ENCODE data around the gene GRIA4.

DNA sequence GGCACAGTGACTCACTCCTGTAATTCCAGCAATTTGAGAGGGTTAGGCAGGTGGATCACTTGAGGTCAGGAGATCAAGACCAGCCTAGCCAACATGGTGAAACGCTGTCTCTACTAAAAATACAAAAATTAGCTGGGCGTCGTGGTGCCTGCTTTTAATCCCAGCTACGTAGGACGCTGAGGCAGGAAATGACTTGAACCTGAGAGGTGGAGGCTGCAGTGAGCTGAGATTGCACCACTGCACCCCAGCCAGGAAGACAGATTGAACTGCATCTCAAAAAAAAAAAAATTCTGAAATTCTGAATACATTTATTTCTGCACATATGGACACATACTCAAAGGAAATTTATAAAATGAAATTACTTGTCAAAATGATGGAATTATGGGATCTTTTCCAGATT, 103.2 kb downstream of the GRIA4 start:
- TF ChIP-seq EZH2phosphoT487 (IDR thresholded peaks at IDR 0.05; ENCODE audit: borderline replicate concordance): no peak
- TF ChIP-seq, protein P1, sequence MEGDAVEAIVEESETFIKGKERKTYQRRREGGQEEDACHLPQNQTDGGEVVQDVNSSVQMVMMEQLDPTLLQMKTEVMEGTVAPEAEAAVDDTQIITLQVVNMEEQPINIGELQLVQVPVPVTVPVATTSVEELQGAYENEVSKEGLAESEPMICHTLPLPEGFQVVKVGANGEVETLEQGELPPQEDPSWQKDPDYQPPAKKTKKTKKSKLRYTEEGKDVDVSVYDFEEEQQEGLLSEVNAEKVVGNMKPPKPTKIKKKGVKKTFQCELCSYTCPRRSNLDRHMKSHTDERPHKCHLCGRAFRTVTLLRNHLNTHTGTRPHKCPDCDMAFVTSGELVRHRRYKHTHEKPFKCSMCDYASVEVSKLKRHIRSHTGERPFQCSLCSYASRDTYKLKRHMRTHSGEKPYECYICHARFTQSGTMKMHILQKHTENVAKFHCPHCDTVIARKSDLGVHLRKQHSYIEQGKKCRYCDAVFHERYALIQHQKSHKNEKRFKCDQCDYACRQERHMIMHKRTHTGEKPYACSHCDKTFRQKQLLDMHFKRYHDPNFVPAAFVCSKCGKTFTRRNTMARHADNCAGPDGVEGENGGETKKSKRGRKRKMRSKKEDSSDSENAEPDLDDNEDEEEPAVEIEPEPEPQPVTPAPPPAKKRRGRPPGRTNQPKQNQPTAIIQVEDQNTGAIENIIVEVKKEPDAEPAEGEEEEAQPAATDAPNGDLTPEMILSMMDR (conservative IDR thresholded peaks at IDR 0.05; ENCODE audit: low read length): no peak

Data from Loucy (cell line).